ENCODE results near the gene BIN2.

- no peak for TF ChIP-seq CTCF (conservative IDR thresholded peaks at IDR 0.05; ENCODE audit: low read depth, low read length)
- no peak for TF ChIP-seq POLR2A (IDR thresholded peaks at IDR 0.05; ENCODE audit: low read depth, low read length)
- TF ChIP-seq USF2 (IDR thresholded peaks at IDR 0.05; ENCODE audit: low read depth, low read length): no peak
- no peak for TF ChIP-seq ELK1 (IDR thresholded peaks at IDR 0.05; ENCODE audit: borderline replicate concordance, low read depth, low read length)
- no peak for TF ChIP-seq RFX5 (IDR thresholded peaks at IDR 0.05; ENCODE audit: low read depth, low read length)
- no peak for TF ChIP-seq CEBPB (IDR thresholded peaks at IDR 0.05; ENCODE audit: low read depth, low read length)
- no peak for TF ChIP-seq RCOR1 (IDR thresholded peaks at IDR 0.05; ENCODE audit: insufficient replicate concordance, low read length)
- TF ChIP-seq BHLHE40 (IDR thresholded peaks at IDR 0.05; ENCODE audit: low read depth, low read length): no peak
- TF ChIP-seq FOS (IDR thresholded peaks at IDR 0.05; ENCODE audit: low read depth, low read length): no peak
- TF ChIP-seq CHD1 (IDR thresholded peaks at IDR 0.05; ENCODE audit: low read depth, low read length): no peak
These were observed 59.7 kb downstream of the BIN2 start for GRCh38 chr12:51264297-51264696.

All from IMR-90 (cell line).